Tibial nerve (tissue), 4 donors: Measurements from ENCODE around the gene PLEKHS1. TPM values are rescaled to one million over a fixed set of nuclear protein-coding genes. Genes with fewer than 3 reads are reported as not detected.

Source experiments
- DNase-seq, 2 donors: peaks; one replicate each; pipeline ENCODE4 v3.0.0-alpha.2; 2019; ENCODE audit warnings: low spot score in 2 of 2
- H3K27ac ChIP-seq, 4 donors: fragments of 200-600 bp; sonication (generic) in 3 of 4; one replicate each; pipeline ENCODE4 v1.5.1; 2017 to 2019; ENCODE audit warnings: mild to moderate bottlenecking in 1 of 4
- H3K27me3 ChIP-seq, 2 donors: fragments of 200-600 bp; sonication (generic) in 1 of 2; one replicate each; pipeline versions ENCODE4 v1.5.1 to v1.6.0; 2017 to 2019
- H3K36me3 ChIP-seq, 3 donors: fragments of 200-600 bp; sonication (generic); one replicate each; pipeline ENCODE4 v1.5.1; 2018 to 2019
- H3K4me1 ChIP-seq, 4 donors: fragments of 200-600 bp; sonication (generic) in 3 of 4; one replicate each; pipeline ENCODE4 v1.5.1; 2017 to 2019
- H3K4me3 ChIP-seq, 4 donors: fragments of 200-600 bp; sonication (generic) in 3 of 4; one replicate each; pipeline ENCODE4 v1.5.1; 2017 to 2019; ENCODE audit warnings: mild to moderate bottlenecking in 1 of 4, moderate library complexity in 1 of 4
- H3K9me3 ChIP-seq, 4 donors: fragments of 200-600 bp; sonication (generic) in 3 of 4; one replicate each; pipeline ENCODE4 v1.5.1; 2017 to 2019
- EP300 ChIP-seq, 2 donors: sonication (generic); formaldehyde crosslinking; IDR thresholded peaks; one replicate each; pipeline ENCODE4 v1.6.1; 2017; ENCODE audit warnings: antibody characterized with exemption in 2 of 2, mild to moderate bottlenecking in 1 of 2
- POLR2A ChIP-seq, 2 donors: fragments of 450-650 bp; IDR thresholded peaks; one replicate each; pipeline ENCODE4 v1.6.1; 2017; ENCODE audit warnings: antibody characterized with exemption in 2 of 2, mild to moderate bottlenecking in 2 of 2, moderate library complexity in 2 of 2
- WGBS, 2 donors: methylation state at CpG; one replicate each; pipeline ENCODE4 v1.1.5; 2018; 5-methylcytosine and 5-hydroxymethylcytosine counted together
- total RNA-seq, 4 donors: library from RNA; depleted of rRNA; stranded (reverse); fragments of >200 nt; gene quantifications; one replicate each; pipeline ENCODE4 v1.1.0, GENCODE V29; 2016
- TF ChIP-seq, protein P1 (sequence below), 5 experiments: fragments of 200-600 bp in 3 of 5; fragments of 450-650 bp in 2 of 5; sonication (generic) in 3 of 5; IDR thresholded peaks; one replicate each; pipeline ENCODE4 v1.5.1; 2016 to 2019; ENCODE audit warnings: antibody characterized with exemption in 5 of 5, mild to moderate bottlenecking in 3 of 5, moderate library complexity in 2 of 5

PLEKHS1 gene
- total RNA-seq, 4 donors from 2014 or later: not detected

GRCh38 chr10:113716109-113716910 lies 35.2 kb upstream of the PLEKHS1 start:
- DNase-seq: no peak
- Histone ChIP-seq H3K27me3 (no peaks in the 10 kb centered on the region), H3K4me3 (no peak overlapping the region), H3K9me3 (no peaks in the 10 kb centered on the region), H3K36me3 (peaks cover 0 to 50% (median under 1%) of the 10 kb centered on the region in 3 donors), H3K27ac (no peak overlapping the region), H3K4me1 (peaks cover 0 to 8% (median 0%) of the 10 kb centered on the region in 4 donors)
- 60 to 92% methylated on average over 2 of the region's 2 CpGs for WGBS, 2 donors
- TF ChIP-seq, protein P1, sequence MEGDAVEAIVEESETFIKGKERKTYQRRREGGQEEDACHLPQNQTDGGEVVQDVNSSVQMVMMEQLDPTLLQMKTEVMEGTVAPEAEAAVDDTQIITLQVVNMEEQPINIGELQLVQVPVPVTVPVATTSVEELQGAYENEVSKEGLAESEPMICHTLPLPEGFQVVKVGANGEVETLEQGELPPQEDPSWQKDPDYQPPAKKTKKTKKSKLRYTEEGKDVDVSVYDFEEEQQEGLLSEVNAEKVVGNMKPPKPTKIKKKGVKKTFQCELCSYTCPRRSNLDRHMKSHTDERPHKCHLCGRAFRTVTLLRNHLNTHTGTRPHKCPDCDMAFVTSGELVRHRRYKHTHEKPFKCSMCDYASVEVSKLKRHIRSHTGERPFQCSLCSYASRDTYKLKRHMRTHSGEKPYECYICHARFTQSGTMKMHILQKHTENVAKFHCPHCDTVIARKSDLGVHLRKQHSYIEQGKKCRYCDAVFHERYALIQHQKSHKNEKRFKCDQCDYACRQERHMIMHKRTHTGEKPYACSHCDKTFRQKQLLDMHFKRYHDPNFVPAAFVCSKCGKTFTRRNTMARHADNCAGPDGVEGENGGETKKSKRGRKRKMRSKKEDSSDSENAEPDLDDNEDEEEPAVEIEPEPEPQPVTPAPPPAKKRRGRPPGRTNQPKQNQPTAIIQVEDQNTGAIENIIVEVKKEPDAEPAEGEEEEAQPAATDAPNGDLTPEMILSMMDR (IDR thresholded peaks at IDR 0.05): no peak
- TF ChIP-seq EP300 (IDR thresholded peaks at IDR 0.05): no peak
- TF ChIP-seq POLR2A (IDR thresholded peaks at IDR 0.05): no peak

GRCh38 chr10:113718969-113719822 lies 32.3 kb upstream of the PLEKHS1 start:
- no peaks in the 10 kb centered on the region for H3K27me3 ChIP-seq
- no peaks in the 10 kb centered on the region for H3K9me3 ChIP-seq
- H3K4me3 ChIP-seq: no peak overlapping the region
- H3K36me3 ChIP-seq: peaks cover 0 to 72% (median 9%) of the 10 kb centered on the region in 3 donors
- peaks cover 0 to 5% (median 0%) of the 10 kb centered on the region in 4 donors for H3K4me1 ChIP-seq
- H3K27ac ChIP-seq: peak overlapping the region in 1 of 4 donors; percentile 32
- no peak for DNase-seq
- TF ChIP-seq POLR2A (IDR thresholded peaks at IDR 0.05) (no peak), EP300 (IDR thresholded peaks at IDR 0.05) (no peak)
- TF ChIP-seq, protein P1 (IDR thresholded peaks at IDR 0.05): no peak
- WGBS, 2 donors: 94 to 95% methylated on average over 21 of the region's 21 CpGs

GRCh38 chr10:113720386-113720785 lies 31.1 kb upstream of the PLEKHS1 start:
- TF ChIP-seq EP300 (IDR thresholded peaks at IDR 0.05): no peak
- no peak for TF ChIP-seq POLR2A (IDR thresholded peaks at IDR 0.05)
- Histone ChIP-seq H3K4me3 (no peak overlapping the region), H3K27me3 (no peaks in the 10 kb centered on the region), H3K27ac (no peak overlapping the region), H3K36me3 (peaks cover 0 to 72% (median 15%) of the 10 kb centered on the region in 3 donors), H3K4me1 (peaks cover 0 to 5% (median 0%) of the 10 kb centered on the region in 4 donors), H3K9me3 (no peaks in the 10 kb centered on the region)
- DNase-seq: no peak
- WGBS, 2 donors: 79 to 80% methylated on average over 8 of the region's 8 CpGs

GRCh38 chr10:113732160-113732881 lies 19.2 kb upstream of the PLEKHS1 start:
- TF ChIP-seq POLR2A (IDR thresholded peaks at IDR 0.05) (no peak), EP300 (IDR thresholded peaks at IDR 0.05) (no peak)
- TF ChIP-seq, protein P1 (IDR thresholded peaks at IDR 0.05): no peak
- DNase-seq: no peak
- peaks cover 0 to 39% (median 6%) of the 10 kb centered on the region in 3 donors for H3K36me3 ChIP-seq
- no peaks in the 10 kb centered on the region for H3K27me3 ChIP-seq
- peaks cover 0 to 7% (median 0%) of the 10 kb centered on the region in 4 donors for H3K9me3 ChIP-seq
- WGBS, 2 donors: 85 to 86% methylated on average over 9 of the region's 9 CpGs
- H3K4me1 ChIP-seq: peaks cover 0 to 19% (median 0%) of the 10 kb centered on the region in 4 donors
- peak overlapping the region in 2 of 4 donors; percentile 7 to 39 for H3K27ac ChIP-seq
- no peak overlapping the region for H3K4me3 ChIP-seq

- no peak overlapping the region for H3K27ac ChIP-seq
- peaks cover 0 to 19% (median 0%) of the 10 kb centered on the region in 4 donors for H3K4me1 ChIP-seq
- H3K27me3 ChIP-seq: no peaks in the 10 kb centered on the region
Observed at GRCh38 chr10:113732966-113733365, 18.5 kb upstream of the PLEKHS1 start.

More at GRCh38 chr10:113732966-113733365, 18.5 kb upstream of the PLEKHS1 start:
- no peak for DNase-seq
- peaks cover 0 to 7% (median 0%) of the 10 kb centered on the region in 4 donors for H3K9me3 ChIP-seq
- H3K36me3 ChIP-seq: peaks cover 0 to 32% (median 5%) of the 10 kb centered on the region in 3 donors
- 74 to 81% methylated on average over 4 of the region's 4 CpGs for WGBS, 2 donors
- H3K4me3 ChIP-seq: no peak overlapping the region
- no peak for TF ChIP-seq POLR2A (IDR thresholded peaks at IDR 0.05)
